ENCODE measurements around the gene USP36.
"Not testable (repeated sequence)": the region's sequence is repeated elsewhere in the genome, so short reads cannot be mapped to it uniquely, and the experiment has no call there.

The USP36 gene

DNA sequence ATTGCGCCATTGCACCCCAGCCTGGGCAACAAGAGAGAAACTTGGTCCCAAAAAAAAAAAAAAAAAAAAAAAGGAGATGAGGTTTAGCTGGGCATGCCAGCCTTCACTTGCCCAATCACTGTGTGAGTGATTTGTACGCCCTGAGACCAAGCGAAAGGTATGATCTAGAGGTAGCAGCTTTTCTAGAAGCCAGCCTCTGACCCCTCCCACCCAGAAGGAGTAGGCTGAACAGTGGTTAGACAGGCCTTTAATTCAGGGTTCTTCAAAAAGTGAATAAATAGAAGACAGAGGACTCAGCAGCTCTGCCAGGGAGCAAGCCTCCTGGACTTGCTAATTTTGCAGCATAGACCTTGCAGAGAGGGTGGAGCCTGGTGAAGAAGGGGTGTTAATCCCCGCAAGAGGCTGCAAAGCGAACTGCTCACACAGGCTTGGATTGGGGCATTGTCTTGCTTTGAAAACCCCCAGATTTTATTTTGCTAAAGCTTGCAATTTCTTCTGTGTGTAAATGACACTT lies 51.4 kb downstream of the USP36 start:
- no peak for DNase-seq

DNA sequence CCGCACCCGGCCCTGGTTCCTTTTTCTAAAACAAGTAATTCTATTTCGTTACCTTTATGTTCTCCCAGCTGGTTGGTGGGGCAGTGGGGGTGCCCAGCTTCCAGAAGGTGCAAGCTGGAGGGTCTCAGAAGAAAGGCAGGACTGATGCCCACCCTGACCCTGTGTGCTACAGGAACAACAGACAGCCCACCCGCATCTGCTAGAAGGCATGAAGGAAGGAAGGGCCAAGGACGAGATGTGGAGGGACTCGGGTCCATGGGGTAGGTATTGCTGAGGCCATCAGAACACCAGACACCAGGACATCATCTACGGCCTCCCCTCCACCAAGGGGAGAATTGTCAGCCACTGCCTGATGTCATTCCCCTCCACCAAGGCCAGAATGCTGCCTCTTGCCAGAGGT lies 52.2 kb downstream of the USP36 start:
- no peak for DNase-seq

DNA sequence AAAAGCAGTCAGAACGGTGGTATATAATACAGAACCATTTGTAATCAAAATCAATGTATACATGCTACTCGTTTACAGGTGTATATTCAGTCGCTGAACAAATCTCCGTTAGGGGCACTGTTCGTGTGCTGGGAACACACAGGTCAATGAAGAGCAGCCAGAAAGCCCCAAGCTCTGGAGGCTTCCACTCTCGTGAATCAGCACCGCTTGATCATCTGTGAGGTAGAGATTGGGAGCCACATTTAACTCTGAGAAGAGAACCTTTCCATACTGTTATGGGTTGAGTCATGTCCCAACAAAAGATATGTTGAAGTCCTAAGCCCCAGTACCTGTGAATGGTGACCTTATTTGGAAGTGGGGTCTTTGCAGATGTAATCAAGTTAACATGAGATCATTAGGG lies 53.2 kb downstream of the USP36 start:
- DNase-seq = no peak

DNA sequence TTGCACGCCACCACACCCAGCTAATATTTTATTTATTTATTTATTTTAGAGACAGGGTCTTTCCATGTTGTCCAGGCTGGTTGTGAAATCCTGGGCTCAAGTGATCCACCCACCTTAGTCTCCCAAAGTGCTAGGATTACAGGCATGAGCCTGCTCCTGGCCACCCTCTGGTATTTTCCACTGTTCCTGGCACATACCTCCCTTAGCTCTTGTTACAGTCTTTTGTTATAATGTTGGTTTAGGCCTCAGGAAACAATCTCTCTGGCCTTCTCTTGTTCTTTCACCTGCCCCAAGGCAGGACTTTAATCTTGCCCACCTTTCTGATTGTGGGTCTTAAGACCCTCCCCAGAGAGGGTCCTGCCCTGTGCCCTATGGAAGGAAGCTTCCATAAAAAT lies 55.0 kb downstream of the USP36 start:
- no peak for DNase-seq

DNA sequence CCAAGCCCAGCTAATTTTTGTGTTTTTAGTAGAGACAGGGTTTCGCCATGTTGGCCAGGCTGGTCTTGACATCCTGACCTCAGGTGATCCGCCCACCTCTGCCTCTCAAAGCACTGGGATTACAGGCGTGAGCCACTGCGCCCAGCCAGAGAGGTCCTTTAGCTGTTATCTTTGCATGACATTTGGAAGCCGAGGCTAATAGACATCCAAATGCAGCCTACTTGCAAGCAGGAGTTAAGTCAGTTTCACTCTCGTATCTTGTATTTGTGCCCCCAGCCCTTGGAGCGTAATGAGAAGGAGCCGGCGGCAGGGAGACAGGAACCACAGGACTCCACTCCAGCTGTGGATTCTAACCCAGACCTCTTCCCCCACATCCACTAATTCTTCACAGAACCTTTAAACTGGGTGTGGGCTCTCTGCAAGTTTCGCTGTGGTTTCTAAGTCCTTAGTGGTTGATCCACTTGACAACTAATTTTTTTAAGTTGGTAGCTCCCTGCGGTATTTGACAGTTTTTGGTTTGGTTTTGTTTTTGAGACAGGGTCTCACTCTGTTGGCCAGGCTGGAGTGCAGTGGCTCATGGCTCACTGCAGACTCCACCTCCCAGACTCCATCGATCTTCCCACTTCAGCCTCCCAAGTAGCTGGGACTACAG lies 55.5 kb downstream of the USP36 start:
- no peak for DNase-seq

DNA sequence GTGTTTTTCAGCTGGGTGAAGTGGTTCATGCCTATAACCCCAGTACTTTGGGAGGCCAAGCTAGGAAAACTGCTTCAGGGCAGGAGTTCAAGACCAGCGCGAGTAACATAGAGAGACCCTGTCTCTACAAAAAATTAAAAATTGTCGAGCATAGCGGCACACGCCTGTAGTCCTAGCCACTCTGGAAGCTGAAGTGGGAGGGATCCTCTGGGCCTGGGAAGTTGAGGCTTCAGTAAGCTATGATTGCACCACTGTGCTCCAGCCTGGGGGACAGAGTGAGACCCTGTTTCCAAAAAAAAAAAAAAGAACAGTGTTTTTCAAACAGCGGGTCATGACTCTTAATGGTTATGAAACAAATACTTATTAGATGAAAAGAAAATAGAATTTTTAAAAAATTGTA lies 56.3 kb downstream of the USP36 start:
- no peak for DNase-seq

DNA sequence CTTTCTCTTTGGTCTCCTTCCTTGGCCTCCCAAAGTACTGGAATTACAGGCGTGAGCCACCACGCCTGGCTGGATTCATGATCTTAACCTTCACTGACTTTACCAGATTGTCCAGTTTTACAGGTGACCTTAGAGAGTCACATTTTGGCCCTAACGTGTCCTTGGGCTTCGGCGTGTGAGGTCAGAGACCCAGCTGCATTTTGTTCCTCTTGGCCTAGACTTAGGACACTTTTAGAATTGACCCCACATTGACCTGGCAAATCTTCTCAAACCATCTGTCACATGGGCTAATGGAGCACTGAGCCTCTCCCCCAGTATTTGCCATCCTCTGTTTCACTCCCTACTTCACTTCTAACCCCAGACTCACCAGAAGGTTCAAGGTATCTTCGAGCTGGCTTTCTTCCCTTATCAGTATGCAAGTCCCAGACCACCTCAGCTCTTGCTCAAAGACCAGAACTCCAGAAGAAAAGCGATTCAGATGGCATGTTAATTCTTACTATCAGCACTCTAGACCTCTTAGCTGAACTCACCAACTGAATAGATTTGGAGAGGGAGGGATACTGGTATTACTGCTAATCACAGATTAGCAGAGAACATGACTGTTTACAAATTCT lies 56.8 kb downstream of the USP36 start:
- DNase-seq = no peak

DNA sequence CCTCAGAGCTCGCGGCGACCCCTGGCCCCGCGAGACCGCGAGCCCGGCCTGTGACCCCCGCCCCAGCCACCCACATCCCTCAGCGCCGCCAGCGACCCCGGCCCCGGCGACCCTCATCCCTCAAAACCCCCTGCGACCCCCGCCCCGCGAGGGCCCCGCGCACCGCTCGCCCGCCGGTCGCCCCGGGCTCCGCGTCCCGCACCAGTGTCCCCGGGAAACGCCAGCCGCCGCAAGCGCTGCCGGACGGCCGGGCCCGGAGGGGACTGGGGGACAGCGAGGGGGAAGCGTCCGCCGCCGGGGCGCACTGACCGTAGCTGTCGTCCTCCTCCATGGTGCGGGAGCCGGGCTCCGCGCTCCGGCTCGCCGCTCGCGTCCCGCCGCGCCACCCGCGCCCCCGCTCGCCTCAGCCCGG lies 58.7 kb downstream of the USP36 start, which contains the start of gene CYTH1:
Gene CYTH1 (minus strand): TSS at position 381 of the 412 bp plus-strand sequence. CDS start 50 bp downstream, at position 331.
- DNase-seq = no peak

DNA sequence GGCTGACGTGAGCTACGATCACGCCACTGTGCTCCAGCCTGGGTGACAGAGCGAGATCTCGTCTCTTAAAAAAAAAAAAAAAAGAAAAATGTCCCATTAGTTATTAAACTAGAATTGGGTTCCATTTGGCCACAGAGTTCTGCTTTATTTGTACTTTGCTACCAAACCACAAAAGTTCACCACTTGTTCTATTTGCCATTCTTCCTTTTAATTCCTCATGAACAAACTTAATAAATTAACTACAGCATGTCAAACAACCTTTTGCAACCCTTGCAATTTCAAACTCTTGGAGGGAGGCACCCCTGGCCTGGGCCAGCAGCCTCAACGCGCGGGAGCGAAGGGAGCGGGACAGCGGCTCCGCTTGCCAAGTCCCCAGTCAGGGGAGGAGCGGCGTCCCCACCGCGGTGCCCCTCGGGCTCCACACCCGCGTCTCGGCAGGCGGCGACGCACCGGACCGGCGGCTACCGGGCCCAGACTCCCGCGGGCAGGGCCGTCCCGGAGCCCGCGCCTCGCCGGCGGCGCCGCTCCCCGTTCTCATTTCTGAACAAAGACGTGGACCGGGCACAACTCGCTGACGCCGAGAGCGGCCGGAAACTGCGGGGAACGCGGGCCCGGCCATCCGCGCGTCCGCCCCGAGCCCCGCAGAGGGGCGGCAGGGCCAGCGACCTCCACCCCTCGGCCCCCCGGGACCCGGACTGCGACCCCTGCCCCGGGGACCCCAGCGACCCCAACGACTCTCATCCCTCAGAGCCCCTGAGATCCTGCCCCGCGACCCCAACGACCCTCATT lies 59.3 kb downstream of the USP36 start:
- DNase-seq = no peak

DNA sequence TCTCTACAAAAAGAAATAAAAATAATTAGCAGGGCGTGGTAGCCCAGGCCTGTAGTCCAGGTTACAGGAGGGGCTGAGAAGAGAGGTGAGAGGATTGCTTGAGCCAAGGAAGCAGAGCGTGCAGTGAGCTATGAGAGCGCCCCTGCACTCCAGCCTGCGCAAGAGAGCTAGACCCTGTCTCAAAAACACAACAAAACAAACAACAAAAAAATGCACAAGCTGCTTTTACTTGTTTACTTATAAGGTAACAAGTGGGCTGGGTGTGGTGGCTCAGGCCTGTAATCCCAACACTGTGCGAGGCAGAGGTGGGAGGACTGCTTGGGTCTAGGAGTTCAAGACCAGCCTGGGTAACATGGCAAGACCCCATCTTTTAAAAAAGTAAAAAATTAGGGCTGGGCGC lies 60.3 kb downstream of the USP36 start:
- no peak for DNase-seq

DNA sequence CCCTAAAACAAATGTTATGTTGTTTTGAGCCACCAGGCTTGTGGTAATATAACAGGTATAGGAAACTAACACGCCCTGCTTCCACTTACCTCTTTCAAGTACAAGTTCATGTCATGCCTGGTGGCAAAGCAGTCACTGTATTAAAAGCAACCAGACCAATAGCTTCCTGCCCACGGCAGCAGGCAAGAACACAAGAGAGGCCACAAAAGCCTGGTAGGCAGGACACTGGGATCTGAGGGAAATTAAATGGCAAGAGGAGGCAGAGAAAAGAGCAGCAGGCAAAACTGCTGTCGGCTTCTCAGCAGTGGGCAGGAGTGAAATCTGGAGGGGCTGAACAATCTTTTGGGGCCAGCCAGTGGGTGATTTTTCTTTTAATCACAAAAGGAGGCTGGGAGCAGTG lies 60.8 kb downstream of the USP36 start:
- DNase-seq = no peak

DNA sequence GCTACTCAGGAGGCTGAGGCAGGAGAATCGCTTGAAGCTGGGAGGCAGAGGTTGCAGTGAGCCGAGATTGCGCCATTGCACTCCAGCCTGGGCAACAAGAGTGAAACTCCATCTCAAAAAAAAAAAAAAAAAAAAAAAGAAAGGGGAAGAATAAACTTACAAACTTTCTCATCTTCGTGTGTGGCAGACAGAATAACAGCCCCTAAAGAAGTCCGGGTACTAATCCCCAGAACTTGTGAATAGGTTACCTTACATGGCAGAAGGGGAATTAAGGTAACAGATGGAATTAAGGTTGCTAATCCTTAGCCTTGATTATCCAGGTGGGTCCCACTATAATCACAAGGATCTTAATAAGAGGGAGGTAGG lies 61.3 kb downstream of the USP36 start:
- DNase-seq = not testable (repeated sequence)

DNA sequence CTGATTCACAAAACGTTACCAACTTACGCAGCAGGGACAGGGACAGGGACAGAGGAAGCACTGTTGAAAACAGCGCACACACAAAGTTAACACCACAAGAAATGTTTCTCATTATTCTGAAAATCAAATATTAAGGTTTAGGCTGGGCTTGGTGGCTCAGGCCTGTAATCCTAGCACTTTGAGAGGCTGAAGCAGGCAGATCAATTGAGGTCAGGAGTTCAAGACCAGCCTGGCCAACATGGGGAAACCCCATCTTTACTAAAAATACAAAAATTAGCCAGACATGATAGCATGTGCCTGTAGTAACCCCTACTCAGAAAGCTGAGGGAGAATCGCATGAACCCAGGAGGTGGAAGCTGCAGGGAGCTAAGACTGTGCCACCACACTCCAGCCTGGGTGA lies 62.7 kb downstream of the USP36 start:
- no peak for DNase-seq

DNA sequence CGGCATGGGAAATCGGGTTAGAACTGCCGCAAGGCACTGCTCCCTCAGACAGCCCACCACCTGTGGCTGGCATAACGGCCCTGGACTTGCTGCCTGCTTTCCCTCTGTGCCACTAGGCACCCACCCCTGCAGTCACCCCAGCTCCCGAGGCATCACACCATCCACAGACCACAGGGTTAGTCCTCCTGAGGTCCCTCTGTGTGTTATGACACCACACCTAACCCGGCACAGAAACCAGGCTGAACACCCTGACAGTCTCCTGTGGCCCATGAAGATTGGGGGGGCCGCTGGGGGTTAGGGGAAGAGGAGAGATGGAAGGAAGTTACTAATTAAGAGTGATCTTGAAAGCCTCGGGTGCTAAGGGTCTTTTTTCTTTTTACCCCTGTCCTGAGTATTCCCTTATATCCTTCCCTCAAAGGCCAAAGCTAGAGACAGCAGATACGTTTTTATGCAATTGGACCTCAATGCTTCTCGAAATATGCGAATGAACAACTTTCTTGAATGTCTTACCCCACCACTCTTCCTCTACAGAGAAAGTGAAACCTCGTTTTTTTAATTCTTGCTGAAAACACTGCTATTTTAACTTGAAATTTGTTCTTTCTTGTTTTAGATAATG lies 65.5 kb downstream of the USP36 start:
- DNase-seq = no peak

DNA sequence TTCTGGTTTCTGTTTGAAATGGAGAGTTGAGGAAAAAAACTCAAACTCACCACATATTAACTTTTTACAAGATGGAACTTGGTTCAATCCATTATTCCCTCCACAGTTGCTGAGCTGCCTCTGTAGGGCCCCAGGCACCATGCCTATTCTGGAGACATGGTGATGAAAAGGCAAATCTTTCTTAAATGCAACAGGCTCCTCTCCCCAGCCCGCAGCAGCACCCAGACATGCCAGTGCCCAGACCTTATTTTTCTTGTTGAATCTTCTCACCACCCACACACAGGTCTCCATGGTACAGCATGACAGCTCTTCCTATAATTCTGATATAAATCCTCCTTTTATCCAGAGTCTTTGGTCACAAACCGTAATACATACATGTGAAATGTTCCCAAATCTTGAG lies 66.2 kb downstream of the USP36 start:
- no peak for DNase-seq

DNA sequence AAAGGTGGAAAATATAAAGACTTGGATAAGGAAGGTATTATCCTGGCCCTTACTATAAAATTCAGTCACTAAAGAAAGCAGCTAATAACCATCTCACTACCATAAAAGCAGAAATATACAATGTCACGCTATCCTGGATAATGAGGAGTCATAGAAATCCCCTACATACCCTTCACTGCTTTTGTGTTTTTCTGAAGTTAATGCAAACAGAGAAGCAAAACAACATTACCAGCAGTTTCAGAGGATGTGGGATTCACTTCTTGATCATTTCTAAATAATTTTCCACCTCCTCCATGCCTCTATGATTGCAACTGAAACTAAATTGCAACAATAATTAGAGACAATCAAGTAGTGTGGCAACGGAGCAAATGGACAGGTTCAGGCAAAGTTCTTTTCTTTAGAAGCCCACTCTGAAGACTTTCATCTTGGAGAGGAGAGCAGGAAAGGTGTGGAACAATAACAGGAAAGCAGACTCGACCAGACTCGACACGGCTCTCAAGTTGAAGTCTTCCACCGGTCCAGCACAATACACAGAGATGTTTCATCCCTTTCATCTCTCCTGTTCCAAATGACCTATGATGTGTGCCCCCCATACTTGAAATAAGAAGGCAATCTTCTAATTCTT lies 68.7 kb downstream of the USP36 start:
- no peak for DNase-seq

DNA sequence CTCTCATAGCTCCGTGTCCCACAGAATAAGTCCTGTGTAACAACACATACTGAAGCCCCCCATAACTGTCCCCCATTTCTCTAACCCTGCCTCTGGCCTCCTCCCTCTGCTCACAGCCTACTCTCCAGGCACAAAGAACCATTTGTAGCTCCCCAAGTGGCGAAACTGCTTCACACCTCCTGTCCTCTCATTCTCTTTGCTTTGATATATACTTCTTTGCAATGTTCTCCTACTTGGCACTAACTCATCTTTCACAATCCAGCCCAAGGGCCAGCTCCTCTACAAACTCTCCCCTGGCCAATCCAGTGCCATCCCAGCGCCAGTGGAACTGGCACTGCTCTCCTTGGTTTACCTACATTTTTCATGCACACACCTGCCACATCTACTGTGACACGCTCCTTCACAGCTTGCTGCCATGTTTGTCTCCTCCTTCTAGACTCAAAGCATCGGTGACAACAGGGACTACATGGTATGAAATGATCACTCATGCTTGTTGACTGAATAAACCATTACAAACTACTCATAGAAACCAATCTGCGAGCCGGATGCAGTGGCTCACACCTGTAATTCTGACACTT lies 71.3 kb downstream of the USP36 start:
- no peak for DNase-seq

DNA sequence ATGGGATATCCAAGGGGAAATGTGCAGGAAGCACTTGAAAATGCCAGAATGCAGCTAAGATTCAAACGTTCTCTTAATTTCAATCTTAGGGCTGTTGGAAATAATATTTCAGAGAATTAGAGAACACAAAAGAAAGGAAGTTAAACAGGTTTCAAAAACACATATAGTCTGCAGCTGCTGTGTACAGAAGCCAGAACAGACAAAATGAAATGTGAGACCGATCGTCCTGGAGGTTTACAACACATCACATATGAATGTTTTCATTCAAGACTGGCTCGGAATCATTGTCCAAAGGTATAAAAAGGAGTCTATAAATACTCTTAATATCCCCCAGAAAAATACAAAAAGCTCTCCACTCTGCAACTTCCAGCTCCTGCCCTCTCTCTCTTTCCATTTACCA lies 72.8 kb downstream of the USP36 start:
- no peak for DNase-seq

DNA sequence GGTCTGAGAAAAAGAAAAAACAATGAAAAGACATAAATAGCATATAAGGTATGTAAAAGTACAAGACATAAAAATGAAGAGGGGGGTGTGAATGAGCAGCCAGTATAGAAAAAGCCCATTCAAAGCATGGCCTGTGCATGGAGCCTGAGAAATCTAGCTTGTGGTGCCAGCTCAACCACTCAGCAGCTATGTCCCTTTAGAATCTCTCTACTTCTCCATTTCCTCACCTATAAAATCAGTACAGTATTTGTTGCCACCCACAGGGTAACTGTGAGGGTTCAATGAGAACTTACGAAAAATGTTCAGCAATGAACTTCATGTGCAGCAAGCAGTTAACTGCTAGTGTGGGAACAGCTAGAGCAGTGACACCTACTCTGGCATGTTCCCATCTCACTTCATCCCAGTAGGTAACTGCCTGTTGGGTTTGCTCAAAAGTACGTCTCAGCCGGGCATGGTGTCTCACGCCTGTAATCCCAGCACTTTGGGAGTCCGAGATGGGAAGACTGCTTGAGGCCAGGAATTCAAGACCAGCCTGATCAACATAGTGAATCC lies 73.8 kb downstream of the USP36 start:
- DNase-seq = no peak

DNA sequence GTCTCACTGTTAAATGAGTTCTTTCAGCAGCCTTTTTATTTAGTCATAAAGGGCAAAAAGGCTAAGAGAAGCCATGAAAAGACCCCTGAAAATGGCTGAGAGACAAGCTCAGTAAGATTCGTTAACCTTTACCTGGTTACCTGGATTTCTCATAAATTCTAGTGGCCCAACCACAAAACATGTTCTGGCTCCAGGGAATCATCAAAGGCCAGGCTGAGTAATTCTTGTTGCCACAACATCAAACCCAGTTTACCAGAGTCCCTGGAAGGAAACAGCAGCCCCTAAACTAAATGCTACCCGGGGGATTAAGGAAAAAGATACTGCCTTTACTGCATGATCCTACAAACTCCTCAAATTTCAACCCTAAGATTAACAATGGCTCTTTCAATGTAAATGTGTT lies 74.4 kb downstream of the USP36 start:
- no peak for DNase-seq

DNA sequence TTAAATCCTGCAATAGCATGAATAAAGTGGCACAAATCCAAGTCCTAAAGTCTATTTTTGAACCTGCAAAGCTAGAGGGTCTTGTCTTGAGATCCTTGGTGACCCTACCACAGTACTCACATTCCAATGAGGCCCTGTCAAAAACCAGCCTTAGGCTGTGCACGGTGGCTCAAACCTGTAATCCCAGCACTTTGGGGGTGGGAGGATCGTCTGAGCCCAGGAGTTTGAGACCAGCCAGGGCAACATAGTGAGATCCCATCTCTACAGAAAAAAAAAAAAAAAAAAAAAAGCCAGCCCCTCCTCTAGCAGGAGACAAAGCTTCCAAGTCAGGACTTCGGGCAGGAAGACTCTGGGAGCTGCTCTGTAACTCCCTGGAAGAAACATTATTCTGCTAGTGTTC lies 74.8 kb downstream of the USP36 start:
- no peak for DNase-seq

DNA sequence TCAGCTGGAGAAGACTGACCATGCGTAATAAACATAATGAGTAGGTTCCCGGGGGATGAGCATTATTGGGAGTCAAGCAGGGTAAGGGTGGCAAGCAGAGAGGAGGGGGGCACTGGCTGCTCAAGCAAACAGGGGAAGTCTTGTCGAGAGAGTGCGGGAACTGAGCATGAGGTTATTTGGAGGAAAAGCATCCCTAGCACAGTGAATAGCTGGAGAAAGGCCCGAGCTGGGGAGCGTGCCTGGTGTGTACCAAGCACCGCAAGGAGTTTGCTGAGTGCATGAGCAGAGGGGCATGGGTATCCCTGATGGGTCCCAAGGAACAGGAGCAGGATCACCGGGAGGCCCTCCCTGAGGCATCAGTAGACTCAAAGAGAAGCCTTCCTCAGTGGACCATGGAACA lies 75.7 kb downstream of the USP36 start:
- no peak for DNase-seq

DNA sequence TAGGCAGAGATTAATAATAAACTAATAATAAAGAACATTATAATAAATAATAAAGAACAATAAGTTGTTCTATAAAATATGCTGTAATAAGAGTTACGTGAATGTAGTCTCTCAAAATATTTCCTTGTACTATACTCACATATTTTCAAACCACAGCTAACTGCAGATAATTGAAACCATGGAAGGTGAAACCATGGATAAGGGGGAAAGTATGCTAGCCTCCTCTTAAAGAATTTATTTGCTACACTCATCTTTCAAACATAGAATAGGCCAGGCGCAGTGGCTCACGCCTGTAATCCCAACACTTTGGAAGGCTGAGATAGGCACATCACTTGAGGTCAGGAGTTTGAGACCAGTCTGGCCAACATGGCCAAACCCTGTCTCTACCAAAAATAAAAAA lies 77.1 kb downstream of the USP36 start:
- DNase-seq = no peak
